Measurements from ENCODE around the gene OLFML2B. TPM values are rescaled to one million over a fixed set of nuclear protein-coding genes. Genes with fewer than 3 reads are reported as not detected.
"Not testable (repeated sequence)": the region's sequence is repeated elsewhere in the genome, so short reads cannot be mapped to it uniquely, and the experiment has no call there.

OLFML2B gene
- total RNA-seq, 1 experiment from 2014 or later = 1.4 TPM

GRCh38 chr1:162018418-162018817 is 5.3 kb downstream of the OLFML2B start:
- H2AK5ac ChIP-seq (ENCODE audit: insufficient read length, low read length) = no peak overlapping the region
- peaks cover 0 to 6% (median 1%) of the 10 kb centered on the region in 3 experiments; a peak in 4 of 7 replicates for H3K36me3 Mint-ChIP-seq (ENCODE audit: insufficient read depth in 1 of 3, low read depth in 3 of 3)
- no peak overlapping the region for H3K18ac ChIP-seq (ENCODE audit: insufficient read length, low read depth, low read length)
- no CpG with 5 or more reads among the region's 4 CpGs for WGBS (ENCODE audit: extremely low coverage, insufficient read length, low lambda C conversion rate)
- H3K79me2 ChIP-seq (ENCODE audit: insufficient read depth, low read length) = no peaks in the 10 kb centered on the region
- no peak overlapping the region for H4K8ac ChIP-seq (replicated peaks; ENCODE audit: insufficient read length, low read depth, low read length)
- H3K4me3 Mint-ChIP-seq = no peak overlapping the region
- no peak overlapping the region for H2BK120ac ChIP-seq (ENCODE audit: low read depth, low read length, poor library complexity, severe bottlenecking)
- H3K9me3 ChIP-seq (ENCODE audit: control insufficient read depth, low read depth, low read length) = no peaks in the 10 kb centered on the region
- H3K56ac ChIP-seq (ENCODE audit: insufficient read length, low read depth, low read length) = no peak overlapping the region
- H2BK15ac ChIP-seq (ENCODE audit: low read depth, low read length) = no peak overlapping the region
- peaks cover 3% of the 10 kb centered on the region for H3K23me2 ChIP-seq (ENCODE audit: insufficient read length, low read depth, low read length, poor library complexity, severe bottlenecking)
- H3K9ac ChIP-seq (ENCODE audit: extremely low read depth, insufficient read length, low read length) = no peak overlapping the region
- H3K27me3 ChIP-seq (ENCODE audit: insufficient read depth, low read length) = peaks cover 4% of the 10 kb centered on the region; the same call in 1 of the 2 replicates
- TF ChIP-seq CTCF (conservative IDR thresholded peaks at IDR 0.05) = no peak
- H3T11ph ChIP-seq (ENCODE audit: low read length) = no peak overlapping the region
- H3K9me3 Mint-ChIP-seq = peaks cover 2 to 5% of the 10 kb centered on the region in 2 experiments; a peak in 1 of 5 replicates
- H3K23ac ChIP-seq (ENCODE audit: insufficient read length, low read depth, low read length) = no peak overlapping the region
- no peak overlapping the region for H2BK12ac ChIP-seq (ENCODE audit: insufficient read length, low read depth, low read length)
- no peak overlapping the region for H3K4me2 ChIP-seq (ENCODE audit: insufficient read depth, insufficient read length, low read length)
- H4K5ac ChIP-seq (ENCODE audit: insufficient read length, low read depth, low read length) = no peak overlapping the region
- no peak overlapping the region for H3K27ac ChIP-seq (ENCODE audit: insufficient read length, low read depth, low read length)
- H2AFZ ChIP-seq (ENCODE audit: low read length) = no peak overlapping the region
- H3K4me1 ChIP-seq (ENCODE audit: insufficient read depth, low read length) = peaks cover 3% of the 10 kb centered on the region
- no peak for DNase-seq
- H2BK5ac ChIP-seq (ENCODE audit: insufficient read length, low read length) = no peak overlapping the region
- H3K27ac Mint-ChIP-seq = no peak overlapping the region
- peaks cover 24% of the 10 kb centered on the region for H3K27me3 Mint-ChIP-seq (ENCODE audit: low read depth)
- H4K91ac ChIP-seq (ENCODE audit: insufficient read length, low read depth, low read length) = no peak overlapping the region
- H3K79me1 ChIP-seq (ENCODE audit: insufficient read depth, low read depth, low read length, poor library complexity, severe bottlenecking) = no peaks in the 10 kb centered on the region
- no peak overlapping the region for H2BK20ac ChIP-seq (ENCODE audit: low read depth, low read length, poor library complexity, severe bottlenecking)
- H3K4ac ChIP-seq (ENCODE audit: low read depth, low read length) = no peak overlapping the region
- H3K14ac ChIP-seq (ENCODE audit: insufficient read depth, low read length) = no peak overlapping the region
- peaks cover 29 to 36% of the 10 kb centered on the region in 2 experiments for H3K4me1 Mint-ChIP-seq
- no peaks in the 10 kb centered on the region for H4K20me1 ChIP-seq (ENCODE audit: control insufficient read depth, insufficient read depth, insufficient read length)

- not testable (repeated sequence) for H2BK15ac ChIP-seq (ENCODE audit: low read depth, low read length); H3K27me3 ChIP-seq (ENCODE audit: insufficient read depth, low read length); H3K79me2 ChIP-seq (ENCODE audit: insufficient read depth, low read length); H3K14ac ChIP-seq (ENCODE audit: insufficient read depth, low read length); H3K9me3 ChIP-seq (ENCODE audit: control insufficient read depth, low read depth, low read length); H3K27ac Mint-ChIP-seq; H2AFZ ChIP-seq (ENCODE audit: low read length); DNase-seq; H3K9me3 Mint-ChIP-seq; H3K4me2 ChIP-seq (ENCODE audit: insufficient read depth, insufficient read length, low read length); H3K9ac ChIP-seq (ENCODE audit: extremely low read depth, insufficient read length, low read length); H3K4me1 ChIP-seq (ENCODE audit: insufficient read depth, low read length); H2BK5ac ChIP-seq (ENCODE audit: insufficient read length, low read length); H3K56ac ChIP-seq (ENCODE audit: insufficient read length, low read depth, low read length); H3K4ac ChIP-seq (ENCODE audit: low read depth, low read length); H4K5ac ChIP-seq (ENCODE audit: insufficient read length, low read depth, low read length); H2BK12ac ChIP-seq (ENCODE audit: insufficient read length, low read depth, low read length); H4K20me1 ChIP-seq (ENCODE audit: control insufficient read depth, insufficient read depth, insufficient read length); H4K8ac ChIP-seq (replicated peaks; ENCODE audit: insufficient read length, low read depth, low read length); H3K4me3 Mint-ChIP-seq; H3T11ph ChIP-seq (ENCODE audit: low read length); H3K36me3 Mint-ChIP-seq (ENCODE audit: insufficient read depth in 1 of 3, low read depth in 3 of 3); H2BK120ac ChIP-seq (ENCODE audit: low read depth, low read length, poor library complexity, severe bottlenecking); H3K79me1 ChIP-seq (ENCODE audit: insufficient read depth, low read depth, low read length, poor library complexity, severe bottlenecking); H3K23ac ChIP-seq (ENCODE audit: insufficient read length, low read depth, low read length); H2AK5ac ChIP-seq (ENCODE audit: insufficient read length, low read length); H2BK20ac ChIP-seq (ENCODE audit: low read depth, low read length, poor library complexity, severe bottlenecking); H3K27ac ChIP-seq (ENCODE audit: insufficient read length, low read depth, low read length); H3K23me2 ChIP-seq (ENCODE audit: insufficient read length, low read depth, low read length, poor library complexity, severe bottlenecking); H3K18ac ChIP-seq (ENCODE audit: insufficient read length, low read depth, low read length); H4K91ac ChIP-seq (ENCODE audit: insufficient read length, low read depth, low read length)
- H3K27me3 Mint-ChIP-seq (ENCODE audit: low read depth) = peaks cover 18% of the 10 kb centered on the region
- peaks cover 23 to 30% of the 10 kb centered on the region in 2 experiments for H3K4me1 Mint-ChIP-seq
Measured at GRCh38 chr1:162017791-162018190, 5.9 kb downstream of the OLFML2B start.

Measured in H9 (cell line).